HepG2 (cell line): ENCODE results near the gene RPLP2. TPM values are rescaled to one million over a fixed set of nuclear protein-coding genes. Genes with fewer than 3 reads are reported as not detected.

Source experiments
- CHCHD3 ChIP-seq: sonication (generic); formaldehyde crosslinking; IDR thresholded peaks from 2 replicates; pipeline ENCODE4 v1.8.0; 2022; ENCODE audit warnings: mild to moderate bottlenecking, missing genetic modification reagents, moderate library complexity
- DNMT3B ChIP-seq: conservative IDR thresholded peaks from 2 replicates; pipeline ENCODE4 v1.6.1; 2016; ENCODE audit warnings: missing biosample characterization, control low read depth
- E2F5 ChIP-seq: sonication (generic); formaldehyde crosslinking; conservative IDR thresholded peaks from 2 replicates; pipeline ENCODE4 v1.4.0; 2020; ENCODE audit warnings: missing genetic modification reagents
- HNRNPH1 ChIP-seq: fragments of 200-400 bp; formaldehyde crosslinking; optimal IDR thresholded peaks from 2 replicates; pipeline ENCODE3; 2017; ENCODE audit warnings: mild to moderate bottlenecking, low read depth, low read length
- HOXA9 ChIP-seq: sonication (generic); formaldehyde crosslinking; IDR thresholded peaks from 2 replicates; pipeline ENCODE4 v1.8.1; 2022; ENCODE audit warnings: missing genetic modification reagents, mild to moderate bottlenecking, moderate library complexity, borderline replicate concordance
- ISX ChIP-seq: sonication (generic); formaldehyde crosslinking; conservative IDR thresholded peaks from 2 replicates; pipeline ENCODE4 v1.5.0; 2020; ENCODE audit warnings: missing genetic modification reagents
- MAZ ChIP-seq, 2 experiments: sonication (generic) in 1 of 2; formaldehyde crosslinking in 1 of 2; IDR thresholded peaks; 2 replicates each; pipeline versions ENCODE4 v1.5.0 to v1.6.1; 2012 to 2020; ENCODE audit warnings: low read depth in 2 of 2, mild to moderate bottlenecking in 2 of 2, borderline replicate concordance in 1 of 2, improper control_type of control experiment in 1 of 2, low read length in 1 of 2, missing genetic modification reagents in 1 of 2, moderate library complexity in 1 of 2
- MED13 ChIP-seq: sonication (generic); formaldehyde crosslinking; IDR thresholded peaks from 2 replicates; pipeline ENCODE4 v1.5.0; 2020; ENCODE audit warnings: missing genetic modification reagents
- MLXIP ChIP-seq: sonication (generic); formaldehyde crosslinking; IDR thresholded peaks from 2 replicates; pipeline ENCODE4 v1.9.0; 2021; ENCODE audit warnings: missing genetic modification reagents, borderline replicate concordance
- NFIB ChIP-seq: sonication (generic); formaldehyde crosslinking; IDR thresholded peaks from 2 replicates; pipeline ENCODE4 v1.9.0; 2021; ENCODE audit warnings: missing genetic modification reagents, mild to moderate bottlenecking, borderline replicate concordance
- PHF8 ChIP-seq: sonication (generic); formaldehyde crosslinking; IDR thresholded peaks from 2 replicates; pipeline ENCODE4 v1.5.0; 2020; ENCODE audit warnings: missing genetic modification reagents
- TBP ChIP-seq: sonication (generic); formaldehyde crosslinking; IDR thresholded peaks from 2 replicates; pipeline ENCODE4 v1.5.0; 2020; ENCODE audit warnings: missing genetic modification reagents
- TCF12 ChIP-seq, 2 experiments: fragments of 450-650 bp in 1 of 2; sonication (generic) in 1 of 2; formaldehyde crosslinking in 1 of 2; IDR thresholded peaks; 2 replicates each; pipeline versions ENCODE4 v1.6.1 to v1.8.0; 2017 to 2022; ENCODE audit warnings: antibody characterized with exemption in 1 of 2, mild to moderate bottlenecking in 1 of 2, missing genetic modification reagents in 1 of 2, moderate library complexity in 1 of 2
- WIZ ChIP-seq: sonication (generic); formaldehyde crosslinking; IDR thresholded peaks from 2 replicates; pipeline ENCODE4 v1.5.1; 2020; ENCODE audit warnings: mild to moderate bottlenecking, missing genetic modification reagents
- ZNF333 ChIP-seq: sonication (generic); formaldehyde crosslinking; IDR thresholded peaks from 2 replicates; pipeline ENCODE4 v1.4.0; 2020; ENCODE audit warnings: mild to moderate bottlenecking, missing genetic modification reagents, borderline replicate concordance
- ZNF609 ChIP-seq: sonication (generic); formaldehyde crosslinking; IDR thresholded peaks from 2 replicates; pipeline ENCODE4 v1.4.0; 2020; ENCODE audit warnings: mild to moderate bottlenecking, missing genetic modification reagents, borderline replicate concordance
- ZNF674 ChIP-seq: sonication (generic); formaldehyde crosslinking; IDR thresholded peaks from 2 replicates; pipeline ENCODE4 v1.5.0; 2020; ENCODE audit warnings: low read depth, mild to moderate bottlenecking, missing genetic modification reagents
- ZNF775 ChIP-seq: sonication (generic); formaldehyde crosslinking; IDR thresholded peaks from 2 replicates; pipeline ENCODE4 v1.4.0; 2020; ENCODE audit warnings: missing genetic modification reagents, mild to moderate bottlenecking, moderate library complexity, borderline replicate concordance
- ZNF776 ChIP-seq: sonication (generic); formaldehyde crosslinking; IDR thresholded peaks from 2 replicates; pipeline ENCODE4 v1.4.0; 2020; ENCODE audit warnings: mild to moderate bottlenecking, missing genetic modification reagents
- polyA plus RNA-seq, 8 experiments: library from polyadenylated mRNA; depleted of rRNA in 3 of 8; stranded (reverse) in 7 of 8; unstranded in 1 of 8; fragments of >200 nt; fragmentation: Illumina TruSeq in 4 of 8; extraction: Trizol in 4 of 8; gene quantifications; 2 replicates each; pipeline versions ENCODE4 v1.2.1 to v1.2.3, GENCODE V29; 2011 to 2016; ENCODE audit warnings: low read depth in 4 of 8, missing spikeins in 1 of 8, mixed read lengths in 1 of 8; ENCODE audit not compliant: insufficient read depth in 1 of 8
- total RNA-seq, 5 experiments: library from RNA; depleted of rRNA; stranded (reverse); fragments of >200 nt; fragmentation: Illumina TruSeq; extraction: Trizol; gene quantifications; 2 replicates each; pipeline ENCODE4 v1.2.3, GENCODE V29; 2016; ENCODE audit warnings: low read depth in 1 of 5
- TF ChIP-seq, protein P1 (sequence below): sonication (generic); formaldehyde crosslinking; IDR thresholded peaks from 2 replicates; pipeline ENCODE4 v1.8.0; 2022; ENCODE audit warnings: missing genetic modification reagents, mild to moderate bottlenecking, inconsistent platforms, borderline replicate concordance

The RPLP2 gene
- total and polyA plus RNA-seq, 2 of the 13 experiments (the other 11 are each of a cell fraction or from before 2014, with no cell fraction given) = 978 to 2,106 TPM

DNA sequence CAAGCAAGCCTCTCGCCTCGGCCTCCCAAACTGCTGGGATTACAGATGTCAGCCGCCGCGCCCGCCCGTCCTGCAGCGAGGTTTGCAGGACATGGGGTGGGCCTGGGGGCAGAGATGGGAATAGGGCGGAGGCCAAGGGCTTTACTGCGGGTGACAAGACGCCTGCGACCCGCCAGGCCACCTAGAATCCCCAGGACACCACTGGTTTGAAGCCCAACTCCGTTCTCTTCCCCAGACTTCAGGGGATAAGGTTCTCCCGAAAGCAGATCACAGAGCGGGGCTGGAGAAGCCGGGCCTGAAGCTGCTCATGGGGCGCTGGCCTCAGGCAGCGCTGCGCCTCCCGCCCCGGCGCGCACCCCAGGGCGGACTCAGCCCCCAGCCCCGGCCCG lies 32.2 kb downstream of the RPLP2 start (continued):
- TF ChIP-seq MLXIP (peak; percentile 62; the same call in 1 of the 2 replicates), ZNF775 (CRISPR knock-in tag) (no peak), HNRNPH1 (no peak), WIZ (CRISPR knock-in tag) (no peak), TBP (CRISPR knock-in tag) (no peak), E2F5 (no peak; the same call in 1 of the 2 replicates), CHCHD3 (CRISPR knock-in tag) (no peak), PHF8 (CRISPR knock-in tag) (no peak), NFIB (CRISPR knock-in tag) (no peak), ZNF776 (CRISPR knock-in tag) (no peak), MED13 (CRISPR knock-in tag) (no peak), ISX (0 out of 2 replicates have a peak, but pooled peaks have one; percentile 72), ZNF333 (no peak), DNMT3B (CRISPR knock-in tag) (no peak), ZNF674 (CRISPR knock-in tag) (no peak), HOXA9 (CRISPR knock-in tag) (no peak), ZNF609 (CRISPR knock-in tag) (no peak), TCF12 (IDR thresholded peaks at IDR 0.05) (no peak), TCF12 (CRISPR knock-in tag; IDR thresholded peaks at IDR 0.05) (0 out of 2 replicates have a peak, but pooled peaks have one; percentile 14), MAZ (IDR thresholded peaks at IDR 0.05; ENCODE audit: borderline replicate concordance, low read depth, low read length) (no peak), MAZ (CRISPR knock-in tag; IDR thresholded peaks at IDR 0.05; ENCODE audit: low read depth) (no peak)
- TF ChIP-seq, protein P1, sequence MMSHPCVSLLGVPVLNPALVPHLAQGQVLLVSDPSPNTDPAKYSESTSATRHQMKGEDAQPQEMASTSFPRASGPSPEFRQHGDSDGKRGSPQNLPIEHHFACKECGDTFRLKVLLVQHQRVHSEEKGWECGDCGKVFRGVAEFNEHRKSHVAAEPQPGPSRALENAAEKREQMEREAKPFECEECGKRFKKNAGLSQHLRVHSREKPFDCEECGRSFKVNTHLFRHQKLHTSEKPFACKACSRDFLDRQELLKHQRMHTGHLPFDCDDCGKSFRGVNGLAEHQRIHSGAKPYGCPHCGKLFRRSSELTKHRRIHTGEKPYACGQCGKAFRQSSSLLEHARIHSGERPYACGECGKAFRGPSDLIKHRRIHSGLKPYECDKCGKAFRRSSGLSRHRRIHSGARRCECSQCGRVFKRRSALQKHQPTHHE = no peak
